ENCODE measurements around the gene FAM171A2. TPM values are rescaled to one million over a fixed set of nuclear protein-coding genes. Genes with fewer than 3 reads are reported as not detected.

Gene FAM171A2
- polyA plus RNA-seq, 1 donor (not counting 4 experiments of a cell fraction or from before 2014, with no cell fraction given), result 0.35 TPM

DNA sequence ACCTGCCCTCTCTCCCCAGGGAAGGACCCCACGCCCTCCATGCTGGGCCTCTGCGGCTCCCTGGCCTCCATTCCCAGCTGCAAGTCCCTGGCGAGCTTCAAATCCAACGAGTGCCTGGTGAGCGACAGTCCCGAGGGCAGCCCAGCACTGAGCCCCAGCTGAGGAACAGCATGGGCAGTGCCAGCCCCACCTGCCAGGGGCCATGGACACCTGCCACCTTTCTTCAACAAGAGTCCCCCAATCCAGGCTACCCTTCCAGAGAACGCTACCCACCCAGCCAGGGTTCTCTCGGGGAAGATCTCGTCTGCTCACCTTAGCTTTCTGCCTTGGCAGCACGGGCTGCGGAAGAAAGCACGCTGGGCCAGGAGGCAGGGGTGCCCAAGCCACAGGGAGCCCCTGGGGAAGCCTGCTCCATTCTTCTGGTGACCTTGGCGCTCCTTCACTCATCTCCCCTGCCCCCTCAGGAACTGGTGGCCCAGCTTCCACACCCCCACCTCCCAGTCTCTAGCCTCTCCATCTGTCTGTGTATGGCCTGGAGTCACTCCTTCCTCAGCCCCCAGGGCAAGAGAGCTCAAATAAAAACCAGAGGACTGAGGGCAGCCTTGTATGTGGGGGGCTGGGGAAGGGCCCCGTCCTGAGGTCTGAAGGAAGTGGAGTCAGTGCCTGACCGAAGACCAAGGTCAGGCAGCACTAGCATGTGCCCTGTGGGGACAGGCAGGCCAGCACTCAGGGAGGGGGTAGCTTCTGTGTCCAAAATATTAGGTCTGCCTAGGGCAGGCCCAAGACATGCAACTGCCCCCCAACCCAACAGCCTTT is 45.4 kb downstream of the FAM171A2 start:
- no peak overlapping the region for H3K27ac ChIP-seq (ENCODE audit: control insufficient read depth, insufficient read depth, low read length)
- no peak for FAIRE-seq
- TF ChIP-seq, protein P1, sequence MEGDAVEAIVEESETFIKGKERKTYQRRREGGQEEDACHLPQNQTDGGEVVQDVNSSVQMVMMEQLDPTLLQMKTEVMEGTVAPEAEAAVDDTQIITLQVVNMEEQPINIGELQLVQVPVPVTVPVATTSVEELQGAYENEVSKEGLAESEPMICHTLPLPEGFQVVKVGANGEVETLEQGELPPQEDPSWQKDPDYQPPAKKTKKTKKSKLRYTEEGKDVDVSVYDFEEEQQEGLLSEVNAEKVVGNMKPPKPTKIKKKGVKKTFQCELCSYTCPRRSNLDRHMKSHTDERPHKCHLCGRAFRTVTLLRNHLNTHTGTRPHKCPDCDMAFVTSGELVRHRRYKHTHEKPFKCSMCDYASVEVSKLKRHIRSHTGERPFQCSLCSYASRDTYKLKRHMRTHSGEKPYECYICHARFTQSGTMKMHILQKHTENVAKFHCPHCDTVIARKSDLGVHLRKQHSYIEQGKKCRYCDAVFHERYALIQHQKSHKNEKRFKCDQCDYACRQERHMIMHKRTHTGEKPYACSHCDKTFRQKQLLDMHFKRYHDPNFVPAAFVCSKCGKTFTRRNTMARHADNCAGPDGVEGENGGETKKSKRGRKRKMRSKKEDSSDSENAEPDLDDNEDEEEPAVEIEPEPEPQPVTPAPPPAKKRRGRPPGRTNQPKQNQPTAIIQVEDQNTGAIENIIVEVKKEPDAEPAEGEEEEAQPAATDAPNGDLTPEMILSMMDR (optimal IDR thresholded peaks at IDR 0.05 in 1 of 3, IDR thresholded peaks at IDR 0.05 in 1 of 3, conservative IDR thresholded peaks at IDR 0.05 in 1 of 3; ENCODE audit: extremely low read depth in 1 of 3, insufficient read depth in 2 of 3, low read length in 3 of 3), result no peak
- no peak for TF ChIP-seq EZH2 (IDR thresholded peaks at IDR 0.05; ENCODE audit: low read length)
- no peak overlapping the region for H2AFZ ChIP-seq (ENCODE audit: control insufficient read depth, low read length)
- H3K4me2 ChIP-seq (ENCODE audit: control insufficient read depth, extremely low read depth, insufficient read depth, low read depth, low read length), result no peak overlapping the region
- peaks cover 5% of the 10 kb centered on the region for H3K79me2 ChIP-seq (ENCODE audit: control insufficient read depth, insufficient read depth, low read length)
- H3K27me3 ChIP-seq (ENCODE audit: control insufficient read depth, extremely low read depth, insufficient read depth, low read length), result peaks cover 29% of the 10 kb centered on the region
- no peaks in the 10 kb centered on the region for H3K9me3 ChIP-seq (ENCODE audit: control insufficient read depth, low read depth, low read length)
- peaks cover 11% of the 10 kb centered on the region for H3K4me1 ChIP-seq (ENCODE audit: control insufficient read depth, extremely low read depth, insufficient read depth, low read length)
- dilution Hi-C loops (cut with MboI; ENCODE audit: extremely low pct_ligation_motif_present, low sequenced_read_pairs), result no loop called here
- no peak overlapping the region for H3K9ac ChIP-seq (ENCODE audit: control insufficient read depth, extremely low read depth, insufficient read depth, low read length)
- no peak overlapping the region for H3K4me3 ChIP-seq (ENCODE audit: control insufficient read depth in 2 of 3, extremely low read depth in 1 of 3, insufficient read depth in 2 of 3, low read depth in 1 of 3, low read length in 3 of 3)
- DNase-seq (ENCODE audit: low read depth, low spot score), result no peak
- no peaks in the 10 kb centered on the region for H3K9me1 ChIP-seq (ENCODE audit: control insufficient read depth, extremely low read depth, insufficient read depth, low read length)
- peaks cover 2% of the 10 kb centered on the region for H4K20me1 ChIP-seq (ENCODE audit: control insufficient read depth, extremely low read depth, insufficient read depth, low read length)
- peaks cover 25 to 33% of the 10 kb centered on the region in 2 experiments for H3K36me3 ChIP-seq (ENCODE audit: control insufficient read depth in 2 of 2, extremely low read depth in 1 of 2, insufficient read depth in 2 of 2, low read length in 2 of 2)

DNA sequence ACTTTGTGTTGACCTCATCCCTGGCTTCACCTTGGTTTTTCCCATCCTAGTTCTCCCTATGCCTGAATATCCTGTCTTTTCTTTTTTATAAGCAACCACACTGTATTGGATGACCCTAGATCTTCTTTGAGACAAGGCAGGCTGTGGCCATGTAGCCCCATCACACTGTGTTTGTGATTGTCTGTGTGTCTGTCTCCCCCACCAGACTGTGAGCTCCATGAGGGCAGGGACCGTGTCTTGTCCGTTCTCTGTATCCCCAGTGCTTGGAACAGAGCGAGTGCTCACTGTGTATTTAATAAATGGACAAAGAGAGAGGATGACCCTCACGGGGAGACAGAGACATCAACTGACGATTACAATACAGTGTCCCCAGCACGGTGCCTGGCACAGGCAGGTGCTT is 46.1 kb downstream of the FAM171A2 start:
- FAIRE-seq (no peak), DNase-seq (ENCODE audit: low read depth, low spot score) (no peak)
- no peak overlapping the region for H3K9ac ChIP-seq (ENCODE audit: control insufficient read depth, extremely low read depth, insufficient read depth, low read length)
- dilution Hi-C loops (cut with MboI; ENCODE audit: extremely low pct_ligation_motif_present, low sequenced_read_pairs), result no loop called here
- no peak overlapping the region for H2AFZ ChIP-seq (ENCODE audit: control insufficient read depth, low read length)
- H3K36me3 ChIP-seq (ENCODE audit: control insufficient read depth in 2 of 2, extremely low read depth in 1 of 2, insufficient read depth in 2 of 2, low read length in 2 of 2), result peaks cover 25 to 31% of the 10 kb centered on the region in 2 experiments
- H3K9me3 ChIP-seq (ENCODE audit: control insufficient read depth, low read depth, low read length), result no peaks in the 10 kb centered on the region
- H3K9me1 ChIP-seq (ENCODE audit: control insufficient read depth, extremely low read depth, insufficient read depth, low read length), result no peaks in the 10 kb centered on the region
- no peak for TF ChIP-seq EZH2 (IDR thresholded peaks at IDR 0.05; ENCODE audit: low read length)
- TF ChIP-seq, protein P1 (optimal IDR thresholded peaks at IDR 0.05 in 1 of 3, IDR thresholded peaks at IDR 0.05 in 1 of 3, conservative IDR thresholded peaks at IDR 0.05 in 1 of 3; ENCODE audit: extremely low read depth in 1 of 3, insufficient read depth in 2 of 3, low read length in 3 of 3), result no peak
- peaks cover 11% of the 10 kb centered on the region for H3K4me1 ChIP-seq (ENCODE audit: control insufficient read depth, extremely low read depth, insufficient read depth, low read length)
- H3K27me3 ChIP-seq (ENCODE audit: control insufficient read depth, extremely low read depth, insufficient read depth, low read length), result peaks cover 31% of the 10 kb centered on the region
- H3K4me3 ChIP-seq (ENCODE audit: control insufficient read depth in 2 of 3, extremely low read depth in 1 of 3, insufficient read depth in 2 of 3, low read depth in 1 of 3, low read length in 3 of 3), result no peak overlapping the region
- H3K79me2 ChIP-seq (ENCODE audit: control insufficient read depth, insufficient read depth, low read length), result peaks cover 1% of the 10 kb centered on the region
- no peak overlapping the region for H3K27ac ChIP-seq (ENCODE audit: control insufficient read depth, insufficient read depth, low read length)
- peaks cover 2% of the 10 kb centered on the region for H4K20me1 ChIP-seq (ENCODE audit: control insufficient read depth, extremely low read depth, insufficient read depth, low read length)
- no peak overlapping the region for H3K4me2 ChIP-seq (ENCODE audit: control insufficient read depth, extremely low read depth, insufficient read depth, low read depth, low read length)

Measured in keratinocyte (primary cell).